HFFc6 (cell line): ENCODE measurements around the gene SCAF4. TPM values are rescaled to one million over a fixed set of nuclear protein-coding genes. Genes with fewer than 3 reads are reported as not detected.

ENCODE experiments used
- DNase-seq: peaks from one replicate; pipeline ENCODE4 v3.0.0-alpha.2; 2018
- H3K27ac Mint-ChIP-seq: 2 replicates; pipeline ENCODE4 v1.8.0; 2020; ENCODE audit warnings: mild to moderate bottlenecking, mixed read lengths
- H3K27me3 Mint-ChIP-seq: 2 replicates; pipeline ENCODE4 v1.8.0; 2021; ENCODE audit warnings: mild to moderate bottlenecking, moderate library complexity, mixed read lengths; ENCODE audit not compliant: insufficient read depth
- H3K36me3 Mint-ChIP-seq: 2 replicates; pipeline ENCODE4 v1.8.0; 2021; ENCODE audit warnings: low read depth, mixed read lengths
- H3K4me1 Mint-ChIP-seq: 2 replicates; pipeline ENCODE4 v1.8.0; 2020; ENCODE audit warnings: low read depth, mixed read lengths
- H3K4me3 Mint-ChIP-seq: 2 replicates; pipeline ENCODE4 v1.8.0; 2020; ENCODE audit warnings: mild to moderate bottlenecking, moderate library complexity, mixed read lengths
- H3K9me3 Mint-ChIP-seq: 2 replicates; pipeline ENCODE4 v1.8.0; 2020; ENCODE audit warnings: mild to moderate bottlenecking, mixed read lengths
- CTCF ChIP-seq: fragments of 200-600 bp; sonication (generic); IDR thresholded peaks from 2 replicates; pipeline ENCODE4 v1.5.0; 2021; ENCODE audit warnings: antibody characterized with exemption, mild to moderate bottlenecking
- total RNA-seq, 6 experiments: library from RNA; stranded (reverse); fragmentation: NEBNext Ultra II Directional; extraction: Animal tissue kit (Norgen Biotek cat#: 25700); gene quantifications; 2 replicates in 1 of 6; 3 replicates in 5 of 6; pipeline ENCODE4 v1.2.3, GENCODE V29; 2021

Gene SCAF4
- total RNA-seq, 6 experiments from 2014 or later = 21.8 to 28.4 (median 26.3) TPM

- H3K9me3 Mint-ChIP-seq = no peaks in the 10 kb centered on the region
- no peak for TF ChIP-seq CTCF
- peaks cover 76% of the 10 kb centered on the region for H3K4me1 Mint-ChIP-seq
- H3K4me3 Mint-ChIP-seq = no peak overlapping the region; the same call in 1 of the 2 replicates
- no peak for DNase-seq
- no peaks in the 10 kb centered on the region for H3K36me3 Mint-ChIP-seq
- no peaks in the 10 kb centered on the region for H3K27me3 Mint-ChIP-seq
- peak overlapping the region; percentile 76 for H3K27ac Mint-ChIP-seq
Observed at GRCh38 chr21:31714741-31715365, 17.1 kb downstream of the SCAF4 start.

GRCh38 chr21:31713973-31714740 is 17.8 kb downstream of the SCAF4 start:
- peak; percentile 47 for DNase-seq
- H3K27ac Mint-ChIP-seq = peak overlapping the region; percentile 76

GRCh38 chr21:31713115-31713514 is 18.8 kb downstream of the SCAF4 start:
- Mint-ChIP-seq H3K4me1 (peaks cover 85% of the 10 kb centered on the region), H3K36me3 (no peaks in the 10 kb centered on the region), H3K4me3 (no peak overlapping the region), H3K27ac (peak overlapping the region; percentile 61; the same call in 1 of the 2 replicates), H3K27me3 (no peaks in the 10 kb centered on the region), H3K9me3 (no peaks in the 10 kb centered on the region)
- no peak for DNase-seq
- TF ChIP-seq CTCF = no peak

More at GRCh38 chr21:31713973-31714740, 17.8 kb downstream of the SCAF4 start:
- TF ChIP-seq CTCF = no peak
- no peaks in the 10 kb centered on the region for H3K27me3 Mint-ChIP-seq
- no peaks in the 10 kb centered on the region for H3K36me3 Mint-ChIP-seq
- H3K9me3 Mint-ChIP-seq = no peaks in the 10 kb centered on the region
- H3K4me3 Mint-ChIP-seq = peak overlapping the region; percentile 55
- peaks cover 83% of the 10 kb centered on the region for H3K4me1 Mint-ChIP-seq

- peak overlapping the region; percentile 26; the same call in 1 of the 2 replicates for H3K27ac Mint-ChIP-seq
- no peak for DNase-seq
- no peaks in the 10 kb centered on the region for H3K9me3 Mint-ChIP-seq
- H3K36me3 Mint-ChIP-seq = no peaks in the 10 kb centered on the region
- H3K27me3 Mint-ChIP-seq = no peaks in the 10 kb centered on the region
- TF ChIP-seq CTCF = no peak
- peaks cover 90% of the 10 kb centered on the region for H3K4me1 Mint-ChIP-seq
- no peak overlapping the region for H3K4me3 Mint-ChIP-seq
Observed at GRCh38 chr21:31711745-31712285, 20.1 kb downstream of the SCAF4 start.

- Mint-ChIP-seq H3K4me3 (peak overlapping the region; percentile 63), H3K4me1 (peaks cover 89% of the 10 kb centered on the region), H3K27ac (peak overlapping the region; percentile 80), H3K9me3 (no peaks in the 10 kb centered on the region), H3K27me3 (no peaks in the 10 kb centered on the region), H3K36me3 (no peaks in the 10 kb centered on the region)
- no peak for TF ChIP-seq CTCF
- DNase-seq = no peak
Observed at GRCh38 chr21:31711326-31711725, 20.6 kb downstream of the SCAF4 start.
